HG02798 (cell line): Measurements from ENCODE around the gene MAP4.
"Not testable (repeated sequence)": the region's sequence is repeated elsewhere in the genome, so short reads cannot be mapped to it uniquely, and the experiment has no call there.

Source experiments
- ATAC-seq: cut with Tn5 transposase; IDR thresholded peaks from one replicate; pipeline ENCODE4 v1.9.1; 2021; ENCODE audit warnings: mild to moderate bottlenecking; ENCODE audit not compliant: unreplicated experiment, poor library complexity

MAP4 gene

DNA sequence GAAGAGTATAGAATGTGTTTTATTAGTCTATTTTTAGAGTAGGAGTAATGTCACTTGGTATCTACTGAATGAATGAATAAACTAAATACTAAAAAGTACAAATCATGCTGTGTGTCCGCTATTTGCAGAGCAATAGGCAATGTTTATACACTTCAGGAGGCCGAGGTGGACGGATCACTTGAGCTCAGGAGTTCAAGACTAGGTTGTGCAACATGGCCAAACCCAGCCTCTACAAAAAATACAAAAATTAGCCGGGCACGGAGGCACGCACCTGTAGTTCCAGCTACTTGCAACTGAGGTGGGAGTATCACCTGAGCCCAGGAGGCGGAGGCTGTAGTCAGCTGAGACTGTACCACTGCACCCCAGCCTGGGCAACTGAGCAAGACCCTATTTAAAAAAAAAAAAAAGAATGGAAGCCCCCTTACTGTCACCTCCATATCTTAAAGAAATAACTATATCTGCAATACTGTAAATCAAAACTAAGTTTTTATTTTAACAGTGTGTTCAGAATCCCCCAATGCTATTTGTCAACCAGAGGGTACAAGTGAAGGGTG is 114.9 kb downstream of the MAP4 start:
- no peak for ATAC-seq

GRCh38 chr3:47899495-47900108 is 116.6 kb downstream of the MAP4 start:
- ATAC-seq: no peak

- ATAC-seq: no peak
Measured at GRCh38 chr3:47897954-47898353, 118.3 kb downstream of the MAP4 start.

GRCh38 chr3:47896736-47897135 is 119.5 kb downstream of the MAP4 start:
- ATAC-seq: no peak

GRCh38 chr3:47895241-47895640 is 121.0 kb downstream of the MAP4 start:
- ATAC-seq: no peak

DNA sequence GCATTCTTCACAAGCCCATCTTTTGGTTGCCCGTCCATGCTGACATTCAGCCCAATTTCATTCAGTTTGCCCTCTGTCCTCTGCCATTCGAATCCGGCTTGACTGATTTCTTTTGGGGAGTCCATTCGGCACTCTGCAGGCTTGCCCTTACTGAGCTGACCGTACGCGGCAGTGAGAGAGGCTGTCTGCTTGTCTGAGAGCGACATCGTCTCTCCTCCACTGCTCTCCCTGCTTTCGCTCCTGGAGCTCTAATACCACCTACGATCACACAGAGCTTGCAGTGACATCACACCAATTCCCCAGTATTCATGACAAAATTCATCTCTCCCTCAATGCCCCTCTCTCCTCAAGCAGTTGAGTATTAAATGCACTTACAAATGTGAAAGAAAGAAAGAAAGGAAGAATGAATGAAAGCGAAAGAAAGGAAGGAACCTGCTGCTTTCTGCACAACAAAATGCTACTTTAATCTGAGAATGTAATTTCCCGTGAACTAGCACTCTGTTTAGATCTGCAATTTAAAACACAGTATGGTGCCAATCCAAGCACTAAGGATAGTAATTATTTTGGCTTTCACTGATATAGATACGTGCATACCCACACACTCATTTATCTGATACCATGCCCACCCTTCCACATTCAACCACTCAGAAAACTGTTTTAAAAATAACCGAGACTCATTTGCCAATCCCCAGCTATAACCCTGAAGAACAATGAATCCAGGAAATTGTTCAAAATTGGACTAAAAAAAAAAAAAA is 123.8 kb downstream of the MAP4 start:
- ATAC-seq: no peak

DNA sequence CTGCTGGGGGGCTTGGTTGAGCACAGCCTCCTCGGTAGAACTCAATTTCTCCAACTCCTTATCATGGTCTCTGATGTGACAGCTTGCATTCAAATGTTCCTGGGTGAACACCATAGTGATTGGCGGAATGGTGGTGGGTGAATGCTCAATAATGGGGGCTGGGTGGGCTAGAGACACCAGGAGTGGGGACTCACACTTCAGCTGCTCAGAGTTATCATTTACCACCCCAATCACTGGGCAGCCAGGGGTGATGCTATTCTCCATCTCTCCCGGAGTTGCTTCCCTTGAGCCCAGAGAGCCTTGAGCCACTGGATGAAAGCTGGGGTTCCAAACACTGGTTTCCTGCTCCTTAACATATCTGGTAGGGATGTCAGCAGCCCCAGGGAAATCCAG is 124.6 kb downstream of the MAP4 start:
- no peak for ATAC-seq

DNA sequence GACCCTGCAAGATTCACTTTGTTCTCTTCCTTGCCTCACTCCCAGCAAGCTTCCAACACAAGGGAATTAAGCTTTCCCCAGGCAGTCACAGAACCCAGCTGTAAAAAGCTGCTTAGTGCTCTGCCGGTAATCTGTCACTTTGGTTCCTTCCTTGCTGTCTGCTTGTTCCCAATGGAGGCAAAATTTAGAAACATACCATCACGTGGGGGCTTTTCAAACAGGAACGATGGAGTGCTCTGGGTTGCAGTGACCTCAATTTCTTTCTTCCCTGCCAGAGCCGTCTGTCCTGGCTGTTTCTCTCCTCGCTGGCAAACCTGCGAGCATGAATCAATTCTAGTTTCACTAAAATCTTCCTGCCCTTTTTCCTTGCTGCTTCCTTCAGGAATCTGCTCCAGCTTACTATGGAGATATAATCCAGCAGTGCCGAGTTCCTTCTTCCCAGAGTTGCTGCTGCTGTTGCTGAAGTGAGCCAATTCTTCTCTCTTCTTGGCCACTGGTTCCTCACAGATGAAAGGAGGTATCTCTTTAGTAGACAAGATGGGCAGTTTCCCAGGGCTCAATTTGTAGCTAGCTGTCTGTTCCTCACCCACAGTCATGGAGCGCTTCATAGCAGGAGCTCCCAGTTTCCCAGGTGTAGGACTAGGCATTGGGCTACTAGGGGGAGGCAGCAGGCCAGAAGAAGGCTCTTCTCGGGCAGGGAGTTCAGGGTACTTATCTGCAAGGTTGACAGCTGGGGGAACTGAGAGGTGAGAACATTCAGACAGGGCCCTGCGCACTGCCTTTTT is 125.2 kb downstream of the MAP4 start:
- no peak for ATAC-seq

GRCh38 chr3:47890126-47890827 is 125.9 kb downstream of the MAP4 start:
- ATAC-seq: no peak

GRCh38 chr3:47888986-47889757 is 127.0 kb downstream of the MAP4 start:
- no peak for ATAC-seq

- ATAC-seq: not testable (repeated sequence)
Measured at GRCh38 chr3:47887991-47888390, 128.2 kb downstream of the MAP4 start.

- ATAC-seq: no peak
Measured at GRCh38 chr3:47885168-47885567, 131.0 kb downstream of the MAP4 start.

GRCh38 chr3:47884603-47885002 is 131.6 kb downstream of the MAP4 start:
- no peak for ATAC-seq

- ATAC-seq: no peak
Measured at GRCh38 chr3:47882338-47882737, 133.9 kb downstream of the MAP4 start.

DNA sequence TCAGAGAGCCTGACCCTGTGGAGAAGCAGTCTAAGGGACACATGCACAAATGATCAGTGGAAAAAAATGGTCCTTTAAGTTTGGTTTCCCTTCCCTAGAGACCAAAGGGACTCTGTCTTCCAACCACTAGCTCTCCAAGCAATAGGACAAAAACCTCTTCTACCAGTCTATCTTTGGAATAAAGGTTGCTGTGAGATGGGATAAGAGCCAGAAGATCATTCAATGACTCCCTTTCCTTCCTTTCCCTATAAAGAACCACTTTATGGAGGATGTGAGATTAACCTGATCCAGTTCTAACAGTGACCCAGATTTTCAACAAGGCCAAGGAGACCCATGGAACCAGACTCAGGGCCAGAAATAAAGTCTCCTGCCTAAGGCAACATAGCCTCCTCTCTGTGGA is 138.5 kb downstream of the MAP4 start:
- no peak for ATAC-seq

DNA sequence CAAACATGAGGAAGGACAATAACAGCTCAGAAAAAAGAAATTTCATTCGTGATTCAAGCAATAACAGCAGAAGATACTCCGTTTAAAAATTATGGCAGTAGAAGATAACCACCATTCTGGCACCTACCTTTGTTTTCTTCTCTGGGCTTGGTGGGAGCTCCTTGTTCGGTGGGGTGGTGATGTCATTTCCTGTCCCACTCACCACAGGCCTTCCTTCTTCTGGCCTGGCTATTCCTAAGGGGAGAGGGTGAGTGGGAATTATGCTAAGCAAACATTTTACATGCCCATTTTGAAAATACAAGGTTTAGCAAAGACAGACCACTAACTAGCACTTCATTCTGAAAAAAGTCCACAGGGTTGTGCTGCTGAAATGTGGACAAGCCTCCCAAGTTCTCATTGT is 138.9 kb downstream of the MAP4 start:
- no peak for ATAC-seq

GRCh38 chr3:47874913-47875312 is 141.3 kb downstream of the MAP4 start:
- ATAC-seq: no peak

GRCh38 chr3:47874438-47874837 is 141.8 kb downstream of the MAP4 start:
- ATAC-seq: no peak

- ATAC-seq: no peak
Measured at GRCh38 chr3:47872916-47873315, 143.3 kb downstream of the MAP4 start.

DNA sequence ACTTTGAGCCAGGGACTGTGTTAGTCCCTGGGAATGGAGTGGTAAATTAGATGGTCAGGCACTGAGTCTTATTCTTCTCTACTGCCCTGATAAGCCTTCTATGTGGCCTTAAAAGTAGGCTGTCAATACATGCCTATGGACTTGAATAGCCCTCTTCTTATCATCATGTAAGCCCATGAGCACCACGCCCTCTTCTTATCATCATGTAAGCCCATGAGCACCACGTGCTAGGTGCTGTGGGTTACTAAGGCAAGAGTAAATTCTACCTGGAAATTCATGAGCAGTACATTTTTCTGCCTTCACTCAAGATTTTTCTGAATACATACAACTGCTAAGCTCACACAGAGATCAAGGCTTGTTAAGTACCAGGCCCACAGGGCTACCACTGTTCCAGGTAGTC is 144.8 kb downstream of the MAP4 start:
- ATAC-seq: no peak
